ENCODE measurements around the gene SCFD2. TPM values are rescaled to one million over a fixed set of nuclear protein-coding genes. Genes with fewer than 3 reads are reported as not detected.

Gene SCFD2
- total RNA-seq, 1 experiment from 2014 or later = 36.6 TPM

DNA sequence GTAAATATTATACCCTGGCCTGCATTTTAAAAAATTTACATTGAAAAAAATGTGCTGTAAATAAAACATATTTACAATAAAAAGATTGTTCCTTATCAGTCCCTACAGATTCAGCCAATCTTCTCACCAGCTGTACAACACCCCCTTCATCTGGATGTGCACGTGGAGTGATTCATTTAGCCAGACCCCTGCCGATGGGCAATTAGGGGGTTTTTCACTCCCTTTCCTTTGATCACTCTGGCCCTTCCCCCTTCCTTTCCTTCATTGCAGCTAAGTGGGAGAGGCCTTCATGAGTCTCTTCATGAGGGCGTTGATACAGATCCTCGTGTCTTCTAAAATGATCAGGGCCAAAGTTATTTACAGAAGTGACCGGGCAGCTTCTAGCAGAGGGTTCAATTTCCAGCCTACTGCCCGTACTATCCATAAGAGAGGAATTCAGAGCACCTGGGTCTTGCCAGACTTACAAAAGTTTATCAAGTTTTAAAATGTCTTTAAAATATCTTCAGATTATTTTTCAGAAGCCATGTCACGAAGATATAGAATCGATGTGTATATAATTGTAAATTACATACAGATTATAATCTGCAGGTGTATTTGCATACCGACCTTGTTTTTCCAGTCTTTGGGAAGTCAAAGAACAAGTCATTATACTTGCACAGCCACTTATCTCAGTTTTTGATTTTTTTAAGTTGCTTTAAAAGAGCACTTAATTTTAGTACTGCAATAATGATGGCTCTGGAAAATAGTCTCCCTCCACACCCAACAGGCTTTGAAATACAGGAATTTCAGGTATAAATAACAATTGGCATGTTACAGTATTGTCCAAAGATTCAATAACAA lies 525.1 kb downstream of the SCFD2 start:
- ATAC-seq (no peak), DNase-seq (peak; percentile 23)
- BruUV-seq (replicated peaks) = no TSS peak
- intact Hi-C loops (cut with micrococcal nuclease) = no loop called here
- Histone ChIP-seq H3K9me3 (ENCODE audit: low read length) (no peaks in the 10 kb centered on the region), H3K9me2 (replicated peaks; ENCODE audit: low read length) (no peaks in the 10 kb centered on the region), H3K79me2 (ENCODE audit: low read length) (no peaks in the 10 kb centered on the region), H3K27ac (ENCODE audit: low read length) (no peak overlapping the region), H3K27me3 (ENCODE audit: low read length) (no peaks in the 10 kb centered on the region), H3K36me3 (ENCODE audit: low read depth, low read length) (no peaks in the 10 kb centered on the region), H3F3A (ENCODE audit: low read length, unreplicated experiment) (no peaks in the 10 kb centered on the region), H2AFZ (ENCODE audit: low read length) (no peak overlapping the region), H3K9ac (ENCODE audit: low read length) (no peak overlapping the region), H4K20me1 (ENCODE audit: low read length) (no peaks in the 10 kb centered on the region), H3K4me3 (ENCODE audit: low read length) (no peak overlapping the region), H3K4me2 (ENCODE audit: low read length) (no peak overlapping the region), H3K4me1 (ENCODE audit: insufficient read depth, low read length) (peaks cover 23% of the 10 kb centered on the region)
- ChIA-PET POLR2A (ENCODE audit: unreplicated experiment) (no interaction called here), CTCF (interaction anchor here (0.6 kb wide), 1 partner anchor 97 kb away, joined by 3 read pairs; no protein-coding TSS in a partner anchor)
- TF ChIP-seq, protein P1, sequence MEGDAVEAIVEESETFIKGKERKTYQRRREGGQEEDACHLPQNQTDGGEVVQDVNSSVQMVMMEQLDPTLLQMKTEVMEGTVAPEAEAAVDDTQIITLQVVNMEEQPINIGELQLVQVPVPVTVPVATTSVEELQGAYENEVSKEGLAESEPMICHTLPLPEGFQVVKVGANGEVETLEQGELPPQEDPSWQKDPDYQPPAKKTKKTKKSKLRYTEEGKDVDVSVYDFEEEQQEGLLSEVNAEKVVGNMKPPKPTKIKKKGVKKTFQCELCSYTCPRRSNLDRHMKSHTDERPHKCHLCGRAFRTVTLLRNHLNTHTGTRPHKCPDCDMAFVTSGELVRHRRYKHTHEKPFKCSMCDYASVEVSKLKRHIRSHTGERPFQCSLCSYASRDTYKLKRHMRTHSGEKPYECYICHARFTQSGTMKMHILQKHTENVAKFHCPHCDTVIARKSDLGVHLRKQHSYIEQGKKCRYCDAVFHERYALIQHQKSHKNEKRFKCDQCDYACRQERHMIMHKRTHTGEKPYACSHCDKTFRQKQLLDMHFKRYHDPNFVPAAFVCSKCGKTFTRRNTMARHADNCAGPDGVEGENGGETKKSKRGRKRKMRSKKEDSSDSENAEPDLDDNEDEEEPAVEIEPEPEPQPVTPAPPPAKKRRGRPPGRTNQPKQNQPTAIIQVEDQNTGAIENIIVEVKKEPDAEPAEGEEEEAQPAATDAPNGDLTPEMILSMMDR (conservative IDR thresholded peaks at IDR 0.05; ENCODE audit: low read depth, low read length) = no peak
- TF ChIP-seq EZH2phosphoT487 (IDR thresholded peaks at IDR 0.05; ENCODE audit: borderline replicate concordance, low read length) (no peak), EZH2 (IDR thresholded peaks at IDR 0.05; ENCODE audit: low read length, unreplicated experiment) (no peak)

DNA sequence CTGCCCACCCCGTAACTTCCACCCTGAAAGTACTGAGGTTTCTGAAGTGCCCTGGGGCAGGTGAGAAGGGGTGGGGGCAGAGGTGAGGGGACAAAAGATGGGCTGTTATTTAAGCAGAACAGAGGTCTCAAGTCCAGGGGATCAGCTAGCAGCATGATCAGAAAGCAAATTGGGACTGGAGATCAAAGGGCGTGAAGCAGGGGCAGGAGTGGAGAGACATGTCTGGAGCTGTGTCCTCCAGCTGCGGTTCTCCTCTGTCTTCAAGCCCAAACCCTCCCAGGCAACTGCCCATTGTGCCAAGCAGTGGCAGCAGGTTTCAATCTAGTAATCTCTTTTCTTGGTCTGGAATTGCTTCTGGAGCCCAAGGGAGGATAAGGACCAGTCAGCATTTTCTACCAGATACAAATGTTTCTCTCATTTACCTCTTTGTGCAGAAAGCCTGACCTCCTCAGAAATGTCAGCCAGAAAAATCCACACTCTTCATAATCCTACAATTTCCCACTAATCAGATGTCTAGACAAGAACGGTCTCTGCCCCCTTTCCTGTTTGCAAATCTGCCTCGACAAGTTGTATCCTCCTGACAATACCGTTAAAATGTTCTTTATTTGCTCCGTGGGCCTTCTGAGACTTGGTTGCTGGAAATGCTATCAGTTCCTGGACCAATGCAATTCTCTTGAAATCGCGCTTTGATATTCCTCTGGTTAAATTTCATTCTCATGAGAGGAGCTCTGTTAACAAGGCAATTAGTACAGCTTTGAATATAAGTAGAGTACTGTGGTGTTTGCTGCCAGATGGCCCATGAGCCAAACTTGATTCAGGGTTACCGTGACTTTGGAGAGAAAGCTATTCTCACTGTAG lies 526.9 kb downstream of the SCFD2 start:
- H3K9ac ChIP-seq (ENCODE audit: low read length) = no peak overlapping the region
- ChIA-PET POLR2A (ENCODE audit: unreplicated experiment) (interaction anchor here (0.7 kb wide), 1 partner anchor 117 kb away, joined by 9 read pairs; no protein-coding TSS in a partner anchor), CTCF (no interaction called here)
- H3K27me3 ChIP-seq (ENCODE audit: low read length) = no peaks in the 10 kb centered on the region
- no peaks in the 10 kb centered on the region for H3F3A ChIP-seq (ENCODE audit: low read length, unreplicated experiment)
- no peaks in the 10 kb centered on the region for H3K36me3 ChIP-seq (ENCODE audit: low read depth, low read length)
- no peak overlapping the region for H3K27ac ChIP-seq (ENCODE audit: low read length)
- BruUV-seq (replicated peaks) = no TSS peak
- ATAC-seq (no peak), DNase-seq (no peak)
- H2AFZ ChIP-seq (ENCODE audit: low read length) = peak overlapping the region; percentile 41; the same call in 1 of the 2 replicates
- H3K4me1 ChIP-seq (ENCODE audit: insufficient read depth, low read length) = peaks cover 23% of the 10 kb centered on the region
- no peaks in the 10 kb centered on the region for H3K9me2 ChIP-seq (replicated peaks; ENCODE audit: low read length)
- no peaks in the 10 kb centered on the region for H3K9me3 ChIP-seq (ENCODE audit: low read length)
- H3K4me2 ChIP-seq (ENCODE audit: low read length) = peak overlapping the region; percentile 65; the same call in 1 of the 2 replicates
- H3K79me2 ChIP-seq (ENCODE audit: low read length) = no peaks in the 10 kb centered on the region
- H4K20me1 ChIP-seq (ENCODE audit: low read length) = no peaks in the 10 kb centered on the region
- no peak overlapping the region for H3K4me3 ChIP-seq (ENCODE audit: low read length)
- intact Hi-C loops (cut with micrococcal nuclease) = loop anchor here (10.0 kb wide), 1 partner anchor 64 kb away; no protein-coding TSS in a partner anchor
- TF ChIP-seq EZH2phosphoT487 (IDR thresholded peaks at IDR 0.05; ENCODE audit: borderline replicate concordance, low read length) (no peak), EZH2 (IDR thresholded peaks at IDR 0.05; ENCODE audit: low read length, unreplicated experiment) (no peak)
- TF ChIP-seq, protein P1 (conservative IDR thresholded peaks at IDR 0.05; ENCODE audit: low read depth, low read length) = no peak

Measured in PC-3 (cell line).